ENCODE results near the gene TAF1D.
A peak's percentile ranks its signal among the peaks of the same experiment; 100 is the strongest.
"Not testable (repeated sequence)": the region's sequence is repeated elsewhere in the genome, so short reads cannot be mapped to it uniquely, and the experiment has no call there.

TAF1D gene

GRCh38 chr11:93741094-93741881, at the start of gene TAF1D, which contains the start of gene C11orf54:
Gene TAF1D, minus strand, starts transcription at chr11:93741495. Its CDS starts 2,191 bp downstream, at chr11:93739304.
Gene C11orf54, plus strand, starts transcription at chr11:93741672. Its CDS starts 5,722 bp downstream, at chr11:93747394.
- DNase-seq = peak; percentile 99

- no peak for DNase-seq
Measured at GRCh38 chr11:93784935-93785360, 43.7 kb upstream of the TAF1D start.

GRCh38 chr11:93784145-93784934, 43.0 kb upstream of the TAF1D start, which contains the start of gene MED17:
Gene MED17, plus strand, starts transcription at chr11:93784282. Its CDS starts 232 bp downstream, at chr11:93784514.
- peak; percentile 95 for DNase-seq

GRCh38 chr11:93783765-93784144, 42.5 kb upstream of the TAF1D start:
- no peak for DNase-seq

GRCh38 chr11:93783362-93783761, 42.1 kb upstream of the TAF1D start:
- no peak for DNase-seq

- peak; percentile 56 for DNase-seq
Measured at GRCh38 chr11:93775289-93775688, 34.0 kb upstream of the TAF1D start.

GRCh38 chr11:93774560-93774959, 33.3 kb upstream of the TAF1D start:
- peak; percentile 22 for DNase-seq

- DNase-seq = no peak
Measured at GRCh38 chr11:93773601-93774200, 32.4 kb upstream of the TAF1D start.

GRCh38 chr11:93773045-93773477, 31.8 kb upstream of the TAF1D start:
- no peak for DNase-seq

- DNase-seq = no peak
Measured at GRCh38 chr11:93772123-93772522, 30.8 kb upstream of the TAF1D start.

- no peak for DNase-seq
Measured at GRCh38 chr11:93770160-93770559, 28.9 kb upstream of the TAF1D start.

- DNase-seq = no peak
Measured at GRCh38 chr11:93767018-93767417, 25.7 kb upstream of the TAF1D start.

GRCh38 chr11:93766504-93766903, 25.2 kb upstream of the TAF1D start:
- no peak for DNase-seq

GRCh38 chr11:93765551-93765950, 24.3 kb upstream of the TAF1D start:
- no peak for DNase-seq

- no peak for DNase-seq
Measured at GRCh38 chr11:93761910-93762309, 20.6 kb upstream of the TAF1D start.

GRCh38 chr11:93759123-93759522, 17.8 kb upstream of the TAF1D start:
- DNase-seq = not testable (repeated sequence)

- DNase-seq = no peak
Measured at GRCh38 chr11:93757924-93758865, 16.9 kb upstream of the TAF1D start.

GRCh38 chr11:93757301-93757700, 16.0 kb upstream of the TAF1D start:
- DNase-seq = no peak

GRCh38 chr11:93756748-93757147, 15.5 kb upstream of the TAF1D start:
- peak; percentile 69 for DNase-seq

GRCh38 chr11:93753241-93753640, 11.9 kb upstream of the TAF1D start:
- no peak for DNase-seq

GRCh38 chr11:93751001-93751400, 9.7 kb upstream of the TAF1D start:
- no peak for DNase-seq

GRCh38 chr11:93747122-93747521, 5.8 kb upstream of the TAF1D start:
- no peak for DNase-seq

Measured in OCI-M1 (cell line).